ENCODE data around the gene C1QB.

The C1QB gene

GRCh38 chr1:22635436-22635835 is 17.6 kb upstream of the C1QB start:
- Histone ChIP-seq H3K4me1 (ENCODE audit: control insufficient read depth, insufficient read depth, low read length) (peaks cover 9% of the 10 kb centered on the region), H3K4me3 (ENCODE audit: low read length) (no peak overlapping the region), H3K27me3 (replicated peaks; ENCODE audit: control insufficient read depth, insufficient read depth, low read length) (peaks cover 29% of the 10 kb centered on the region), H3K9me3 (ENCODE audit: control insufficient read depth, low read length) (no peaks in the 10 kb centered on the region), H3K36me3 (ENCODE audit: control insufficient read depth, insufficient read depth, low read length, severe bottlenecking) (no peaks in the 10 kb centered on the region), H3K9ac (ENCODE audit: low read length) (no peak overlapping the region)
- DNase-seq (ENCODE audit: low read depth) = no peak

GRCh38 chr1:22636353-22636752 is 16.7 kb upstream of the C1QB start, which contains the start of gene C1QA:
Gene C1QA (plus strand): TSS chr1:22636628. CDS start chr1:22637617, 989 bp downstream.
- peaks cover 30% of the 10 kb centered on the region for H3K27me3 ChIP-seq (replicated peaks; ENCODE audit: control insufficient read depth, insufficient read depth, low read length)
- DNase-seq (ENCODE audit: low read depth) = no peak

GRCh38 chr1:22636927-22637326 is 16.1 kb upstream of the C1QB start:
- DNase-seq (ENCODE audit: low read depth) = no peak
- Histone ChIP-seq H3K4me1 (ENCODE audit: control insufficient read depth, insufficient read depth, low read length) (peaks cover 12% of the 10 kb centered on the region), H3K4me3 (ENCODE audit: low read length) (no peak overlapping the region), H3K27me3 (replicated peaks; ENCODE audit: control insufficient read depth, insufficient read depth, low read length) (peaks cover 36% of the 10 kb centered on the region), H3K9me3 (ENCODE audit: control insufficient read depth, low read length) (no peaks in the 10 kb centered on the region), H3K36me3 (ENCODE audit: control insufficient read depth, insufficient read depth, low read length, severe bottlenecking) (no peaks in the 10 kb centered on the region), H3K9ac (ENCODE audit: low read length) (no peak overlapping the region)

More at GRCh38 chr1:22636353-22636752, 16.7 kb upstream of the C1QB start, which contains the start of gene C1QA:
- Histone ChIP-seq H3K9me3 (ENCODE audit: control insufficient read depth, low read length) (no peaks in the 10 kb centered on the region), H3K9ac (ENCODE audit: low read length) (no peak within 1 kb of the TSS), H3K4me3 (ENCODE audit: low read length) (no peak within 1 kb of the TSS), H3K4me1 (ENCODE audit: control insufficient read depth, insufficient read depth, low read length) (peaks cover 9% of the 10 kb centered on the region), H3K36me3 (ENCODE audit: control insufficient read depth, insufficient read depth, low read length, severe bottlenecking) (no peaks in the 10 kb centered on the region)

GRCh38 chr1:22637907-22638445 is 15.1 kb upstream of the C1QB start:
- no peak for DNase-seq (ENCODE audit: low read depth)
- peaks cover 43% of the 10 kb centered on the region for H3K27me3 ChIP-seq (replicated peaks; ENCODE audit: control insufficient read depth, insufficient read depth, low read length)
- H3K4me3 ChIP-seq (ENCODE audit: low read length) = no peak overlapping the region
- no peaks in the 10 kb centered on the region for H3K36me3 ChIP-seq (ENCODE audit: control insufficient read depth, insufficient read depth, low read length, severe bottlenecking)
- H3K9me3 ChIP-seq (ENCODE audit: control insufficient read depth, low read length) = no peaks in the 10 kb centered on the region
- peaks cover 12% of the 10 kb centered on the region for H3K4me1 ChIP-seq (ENCODE audit: control insufficient read depth, insufficient read depth, low read length)
- no peak overlapping the region for H3K9ac ChIP-seq (ENCODE audit: low read length)

GRCh38 chr1:22638476-22639234 is 14.4 kb upstream of the C1QB start:
- Histone ChIP-seq H3K4me1 (ENCODE audit: control insufficient read depth, insufficient read depth, low read length) (peaks cover 12% of the 10 kb centered on the region), H3K4me3 (ENCODE audit: low read length) (no peak overlapping the region), H3K9me3 (ENCODE audit: control insufficient read depth, low read length) (no peaks in the 10 kb centered on the region), H3K36me3 (ENCODE audit: control insufficient read depth, insufficient read depth, low read length, severe bottlenecking) (no peaks in the 10 kb centered on the region), H3K9ac (ENCODE audit: low read length) (no peak overlapping the region), H3K27me3 (replicated peaks; ENCODE audit: control insufficient read depth, insufficient read depth, low read length) (peaks cover 37% of the 10 kb centered on the region)
- no peak for DNase-seq (ENCODE audit: low read depth)

- peaks cover 12% of the 10 kb centered on the region for H3K4me1 ChIP-seq (ENCODE audit: control insufficient read depth, insufficient read depth, low read length)
- peak; percentile 28 for DNase-seq (ENCODE audit: low read depth)
- no peak overlapping the region for H3K9ac ChIP-seq (ENCODE audit: low read length)
- peaks cover 33% of the 10 kb centered on the region for H3K27me3 ChIP-seq (replicated peaks; ENCODE audit: control insufficient read depth, insufficient read depth, low read length)
- no peak overlapping the region for H3K4me3 ChIP-seq (ENCODE audit: low read length)
- H3K9me3 ChIP-seq (ENCODE audit: control insufficient read depth, low read length) = no peaks in the 10 kb centered on the region
- no peaks in the 10 kb centered on the region for H3K36me3 ChIP-seq (ENCODE audit: control insufficient read depth, insufficient read depth, low read length, severe bottlenecking)
These were observed 13.8 kb upstream of the C1QB start for GRCh38 chr1:22639286-22639685.

- Histone ChIP-seq H3K36me3 (ENCODE audit: control insufficient read depth, insufficient read depth, low read length, severe bottlenecking) (no peaks in the 10 kb centered on the region), H3K9me3 (ENCODE audit: control insufficient read depth, low read length) (no peaks in the 10 kb centered on the region), H3K27me3 (replicated peaks; ENCODE audit: control insufficient read depth, insufficient read depth, low read length) (peaks cover 26% of the 10 kb centered on the region), H3K4me3 (ENCODE audit: low read length) (no peak overlapping the region), H3K9ac (ENCODE audit: low read length) (no peak overlapping the region), H3K4me1 (ENCODE audit: control insufficient read depth, insufficient read depth, low read length) (peaks cover 23% of the 10 kb centered on the region)
- DNase-seq (ENCODE audit: low read depth) = no peak
These were observed 11.8 kb upstream of the C1QB start for GRCh38 chr1:22641247-22641646.

- DNase-seq (ENCODE audit: low read depth) = peak; percentile 88
- Histone ChIP-seq H3K9me3 (ENCODE audit: control insufficient read depth, low read length) (no peaks in the 10 kb centered on the region), H3K4me1 (ENCODE audit: control insufficient read depth, insufficient read depth, low read length) (peaks cover 27% of the 10 kb centered on the region), H3K36me3 (ENCODE audit: control insufficient read depth, insufficient read depth, low read length, severe bottlenecking) (no peaks in the 10 kb centered on the region), H3K4me3 (ENCODE audit: low read length) (no peak overlapping the region), H3K27me3 (replicated peaks; ENCODE audit: control insufficient read depth, insufficient read depth, low read length) (peaks cover 26% of the 10 kb centered on the region), H3K9ac (ENCODE audit: low read length) (no peak overlapping the region)
These were observed 11.0 kb upstream of the C1QB start for GRCh38 chr1:22641906-22642636.

GRCh38 chr1:22643381-22643780 is 9.7 kb upstream of the C1QB start, which contains the start of gene C1QC:
Gene C1QC (plus strand): TSS chr1:22643633. CDS start chr1:22644024, 391 bp downstream.
- H3K9ac ChIP-seq (ENCODE audit: low read length) = no peak within 1 kb of the TSS

GRCh38 chr1:22643928-22644327 is 9.1 kb upstream of the C1QB start:
- H3K4me3 ChIP-seq (ENCODE audit: low read length) = no peak overlapping the region
- peaks cover 23% of the 10 kb centered on the region for H3K27me3 ChIP-seq (replicated peaks; ENCODE audit: control insufficient read depth, insufficient read depth, low read length)
- no peaks in the 10 kb centered on the region for H3K9me3 ChIP-seq (ENCODE audit: control insufficient read depth, low read length)
- DNase-seq (ENCODE audit: low read depth) = no peak
- H3K9ac ChIP-seq (ENCODE audit: low read length) = no peak overlapping the region
- H3K36me3 ChIP-seq (ENCODE audit: control insufficient read depth, insufficient read depth, low read length, severe bottlenecking) = no peaks in the 10 kb centered on the region
- peaks cover 37% of the 10 kb centered on the region for H3K4me1 ChIP-seq (ENCODE audit: control insufficient read depth, insufficient read depth, low read length)

More at GRCh38 chr1:22643381-22643780, 9.7 kb upstream of the C1QB start, which contains the start of gene C1QC:
- H3K4me3 ChIP-seq (ENCODE audit: low read length) = no peak within 1 kb of the TSS
- H3K36me3 ChIP-seq (ENCODE audit: control insufficient read depth, insufficient read depth, low read length, severe bottlenecking) = no peaks in the 10 kb centered on the region
- peaks cover 20% of the 10 kb centered on the region for H3K27me3 ChIP-seq (replicated peaks; ENCODE audit: control insufficient read depth, insufficient read depth, low read length)
- H3K4me1 ChIP-seq (ENCODE audit: control insufficient read depth, insufficient read depth, low read length) = peaks cover 37% of the 10 kb centered on the region
- DNase-seq (ENCODE audit: low read depth) = no peak
- H3K9me3 ChIP-seq (ENCODE audit: control insufficient read depth, low read length) = no peaks in the 10 kb centered on the region

GRCh38 chr1:22645931-22646330 is 7.1 kb upstream of the C1QB start:
- peaks cover 37% of the 10 kb centered on the region for H3K4me1 ChIP-seq (ENCODE audit: control insufficient read depth, insufficient read depth, low read length)

More at GRCh38 chr1:22645931-22646330, 7.1 kb upstream of the C1QB start:
- Histone ChIP-seq H3K4me3 (ENCODE audit: low read length) (peak overlapping the region; percentile 36), H3K27me3 (replicated peaks; ENCODE audit: control insufficient read depth, insufficient read depth, low read length) (peaks cover 31% of the 10 kb centered on the region), H3K36me3 (ENCODE audit: control insufficient read depth, insufficient read depth, low read length, severe bottlenecking) (no peaks in the 10 kb centered on the region), H3K9me3 (ENCODE audit: control insufficient read depth, low read length) (no peaks in the 10 kb centered on the region), H3K9ac (ENCODE audit: low read length) (peak overlapping the region; percentile 71)
- no peak for DNase-seq (ENCODE audit: low read depth)

Measured in adipocyte (in vitro differentiated cells).